ENCODE measurements around the gene SND1.

The SND1 gene

GRCh38 chr7:127794551-127794950, 142.6 kb downstream of the SND1 start:
- Histone ChIP-seq H3K9me2 (replicated peaks; ENCODE audit: insufficient read depth, low read length) (no peaks in the 10 kb centered on the region), H3K4me2 (ENCODE audit: low read depth, low read length) (no peak overlapping the region), H3K9ac (ENCODE audit: low read length) (no peak overlapping the region), H3K4me3 (ENCODE audit: low read length) (no peak overlapping the region), H3K36me3 (replicated peaks; ENCODE audit: insufficient read depth, low read length) (no peaks in the 10 kb centered on the region; the same call in 1 of the 2 replicates), H3K9me3 (replicated peaks; ENCODE audit: insufficient read depth, low read length) (no peaks in the 10 kb centered on the region), H3K27ac (ENCODE audit: low read length) (no peak overlapping the region), H2AFZ (ENCODE audit: low read length) (no peak overlapping the region), H3F3A (ENCODE audit: insufficient read depth, low read length) (0 out of 2 replicates have a peak, but pooled peaks cover 2% of the 10 kb centered on the region), H3K4me1 (ENCODE audit: low read length) (no peaks in the 10 kb centered on the region), H3K27me3 (replicated peaks; ENCODE audit: insufficient read depth, low read length) (no peaks in the 10 kb centered on the region), H4K20me1 (ENCODE audit: insufficient read depth, low read length) (peaks cover 74% of the 10 kb centered on the region), H3K79me2 (ENCODE audit: low read length) (peaks cover 98% of the 10 kb centered on the region)
- no peak for DNase-seq
- no peak for TF ChIP-seq EZH2phosphoT487 (IDR thresholded peaks at IDR 0.05; ENCODE audit: low read length)
- no peak for TF ChIP-seq CTCF (IDR thresholded peaks at IDR 0.05; ENCODE audit: low read length)
- TF ChIP-seq EZH2 (optimal IDR thresholded peaks at IDR 0.05; ENCODE audit: low read depth, low read length): no peak

GRCh38 chr7:127798023-127798422, 146.0 kb downstream of the SND1 start:
- Histone ChIP-seq H3K4me2 (ENCODE audit: low read depth, low read length) (no peak overlapping the region), H3K9ac (ENCODE audit: low read length) (no peak overlapping the region)

GRCh38 chr7:127798769-127799372, 146.9 kb downstream of the SND1 start:
- H3K27ac ChIP-seq (ENCODE audit: low read length): no peak overlapping the region
- DNase-seq: no peak

More at GRCh38 chr7:127798023-127798422, 146.0 kb downstream of the SND1 start:
- Histone ChIP-seq H3K9me2 (replicated peaks; ENCODE audit: insufficient read depth, low read length) (no peaks in the 10 kb centered on the region), H3K4me3 (ENCODE audit: low read length) (no peak overlapping the region), H2AFZ (ENCODE audit: low read length) (no peak overlapping the region), H3K27me3 (replicated peaks; ENCODE audit: insufficient read depth, low read length) (no peaks in the 10 kb centered on the region), H3K27ac (ENCODE audit: low read length) (no peak overlapping the region), H4K20me1 (ENCODE audit: insufficient read depth, low read length) (peaks cover 66% of the 10 kb centered on the region), H3K4me1 (ENCODE audit: low read length) (no peaks in the 10 kb centered on the region), H3K9me3 (replicated peaks; ENCODE audit: insufficient read depth, low read length) (no peaks in the 10 kb centered on the region), H3K79me2 (ENCODE audit: low read length) (peaks cover 98% of the 10 kb centered on the region), H3F3A (ENCODE audit: insufficient read depth, low read length) (no peaks in the 10 kb centered on the region), H3K36me3 (replicated peaks; ENCODE audit: insufficient read depth, low read length) (no peaks in the 10 kb centered on the region)
- no peak for TF ChIP-seq EZH2phosphoT487 (IDR thresholded peaks at IDR 0.05; ENCODE audit: low read length)
- no peak for TF ChIP-seq CTCF (IDR thresholded peaks at IDR 0.05; ENCODE audit: low read length)
- no peak for TF ChIP-seq EZH2 (optimal IDR thresholded peaks at IDR 0.05; ENCODE audit: low read depth, low read length)
- DNase-seq: no peak

More at GRCh38 chr7:127798769-127799372, 146.9 kb downstream of the SND1 start:
- Histone ChIP-seq H3K9me2 (replicated peaks; ENCODE audit: insufficient read depth, low read length) (no peaks in the 10 kb centered on the region), H3K79me2 (ENCODE audit: low read length) (peaks cover 97% of the 10 kb centered on the region), H3K9me3 (replicated peaks; ENCODE audit: insufficient read depth, low read length) (no peaks in the 10 kb centered on the region), H3K9ac (ENCODE audit: low read length) (no peak overlapping the region), H4K20me1 (ENCODE audit: insufficient read depth, low read length) (peaks cover 58% of the 10 kb centered on the region), H3K4me3 (ENCODE audit: low read length) (no peak overlapping the region), H3K4me1 (ENCODE audit: low read length) (no peaks in the 10 kb centered on the region), H3K27me3 (replicated peaks; ENCODE audit: insufficient read depth, low read length) (no peaks in the 10 kb centered on the region), H3K36me3 (replicated peaks; ENCODE audit: insufficient read depth, low read length) (no peaks in the 10 kb centered on the region), H3F3A (ENCODE audit: insufficient read depth, low read length) (no peaks in the 10 kb centered on the region), H3K4me2 (ENCODE audit: low read depth, low read length) (no peak overlapping the region), H2AFZ (ENCODE audit: low read length) (no peak overlapping the region)
- TF ChIP-seq EZH2phosphoT487 (IDR thresholded peaks at IDR 0.05; ENCODE audit: low read length) (no peak), CTCF (IDR thresholded peaks at IDR 0.05; ENCODE audit: low read length) (no peak), EZH2 (optimal IDR thresholded peaks at IDR 0.05; ENCODE audit: low read depth, low read length) (no peak)

Measured in MM.1S (cell line).